CD4-positive, alpha-beta memory T cell (primary cell): ENCODE measurements around the gene GP9. TPM values are rescaled to one million over a fixed set of nuclear protein-coding genes. Genes with fewer than 3 reads are reported as not detected.

Source experiments
- CTCF ChIA-PET: fragments of 350-600 bp; sonication (Branson Sonifier 250); formaldehyde crosslinking; loops from one replicate; lab custom pipeline; 2021; ENCODE audit warnings: inconsistent platforms; ENCODE audit not compliant: partially characterized antibody; lab: Charles Lee
- POLR2A ChIA-PET: fragments of 350-600 bp; sonication (Branson Sonifier 250); formaldehyde crosslinking; loops from one replicate; lab custom pipeline; 2021; ENCODE audit not compliant: partially characterized antibody; lab: Charles Lee
- DNase-seq, 5 donors: peaks; one replicate each; pipeline versions ENCODE4 v3.0.0 to v3.0.0-alpha.2; 2020 to 2022; ENCODE audit warnings: mixed read lengths in 1 of 5
- H3K27ac ChIP-seq: one replicate; pipeline ENCODE4 v1.7.0; 2013; ENCODE audit warnings: low read depth, low read length
- H3K27me3 ChIP-seq: 2 replicates; pipeline ENCODE4 v1.7.0; 2013; ENCODE audit warnings: mild to moderate bottlenecking, low read length, moderate library complexity; ENCODE audit not compliant: insufficient read depth
- H3K36me3 ChIP-seq: 2 replicates; pipeline ENCODE4 v1.7.0; 2013; ENCODE audit warnings: mild to moderate bottlenecking, low read length, moderate library complexity; ENCODE audit not compliant: insufficient read depth
- H3K4me1 ChIP-seq: 2 replicates; pipeline ENCODE4 v1.7.0; 2013; ENCODE audit warnings: mild to moderate bottlenecking, low read length, moderate library complexity; ENCODE audit not compliant: insufficient read depth
- H3K4me3 ChIP-seq, 2 donors: one replicate each; pipeline ENCODE4 v1.7.0; 2013; ENCODE audit warnings: low read length in 2 of 2, mild to moderate bottlenecking in 1 of 2
- H3K9me3 ChIP-seq, 2 donors: one replicate each; pipeline ENCODE4 v1.7.0; 2013; ENCODE audit warnings: low read length in 2 of 2, control low read depth in 1 of 2; ENCODE audit not compliant: control insufficient read depth in 1 of 2
- H3K27ac Mint-ChIP-seq, 7 donors: one replicate each; pipeline ENCODE4 v1.8.0; 2020 to 2021; ENCODE audit warnings: mixed read lengths in 7 of 7, mild to moderate bottlenecking in 6 of 7, inconsistent platforms in 3 of 7, moderate library complexity in 3 of 7
- H3K27me3 Mint-ChIP-seq, 2 donors: one replicate each; pipeline ENCODE4 v1.8.0; 2020 to 2021; ENCODE audit warnings: mixed read lengths in 2 of 2
- H3K36me3 Mint-ChIP-seq, 2 donors: one replicate each; pipeline ENCODE4 v1.8.0; 2020 to 2021; ENCODE audit warnings: mixed read lengths in 2 of 2, inconsistent platforms in 1 of 2, mild to moderate bottlenecking in 1 of 2
- H3K4me1 Mint-ChIP-seq, 4 donors: one replicate each; pipeline ENCODE4 v1.8.0; 2020 to 2021; ENCODE audit warnings: mixed read lengths in 4 of 4, mild to moderate bottlenecking in 1 of 4
- H3K4me3 Mint-ChIP-seq, 8 donors: one replicate each; pipeline ENCODE4 v1.8.0; 2020 to 2021; ENCODE audit warnings: mixed read lengths in 8 of 8, mild to moderate bottlenecking in 7 of 8, moderate library complexity in 6 of 8, inconsistent platforms in 3 of 8
- H3K9me3 Mint-ChIP-seq, 8 donors: one replicate each; pipeline ENCODE4 v1.8.0; 2020 to 2021; ENCODE audit warnings: mixed read lengths in 8 of 8, mild to moderate bottlenecking in 5 of 8, inconsistent platforms in 3 of 8, moderate library complexity in 1 of 8
- intact Hi-C: fragments of 100-400 bp; cut with micrococcal nuclease; formaldehyde crosslinking; loops from one replicate; pipeline ENCODE4 v1.15.1; 2023
- polyA plus RNA-seq, 2 donors: library from polyadenylated mRNA; unstranded; fragments of 300-500 nt; fragmentation: Illumina TruSeq; gene quantifications; one replicate each; pipeline ENCODE4 v1.2.3, GENCODE V29; 2021
- total RNA-seq, 2 experiments: library from RNA; stranded (reverse); gene quantifications; one replicate each; pipeline ENCODE4 v1.2.3, GENCODE V29; 2021

Gene GP9
- total and polyA plus RNA-seq, 4 experiments from 2014 or later: not detected

- H3K9me3 ChIP-seq: no peaks in the 10 kb centered on the region
- no peak overlapping the region for H3K4me3 ChIP-seq
- Mint-ChIP-seq H3K9me3 (peaks cover 0 to 3% (median 0%) of the 10 kb centered on the region in 8 donors), H3K27ac (no peak overlapping the region), H3K27me3 (peaks cover 11 to 13% of the 10 kb centered on the region in 2 donors), H3K4me1 (peaks cover 3 to 21% (median 10%) of the 10 kb centered on the region in 4 donors), H3K4me3 (no peak overlapping the region), H3K36me3 (no peaks in the 10 kb centered on the region)
- no peak for DNase-seq
- H3K27ac ChIP-seq: no peak overlapping the region
- intact Hi-C loops: no loop called here
- CTCF ChIA-PET: interaction anchor here (1.0 to 3.6 kb wide), 2 partner anchors 15 to 21 kb away, joined by 4 to 20 read pairs; no protein-coding TSS in a partner anchor
- H3K4me1 ChIP-seq: peaks cover 9% of the 10 kb centered on the region
- H3K27me3 ChIP-seq: peaks cover 7% of the 10 kb centered on the region
- POLR2A ChIA-PET: interaction anchor here (1.9 kb wide), 1 partner anchor 21 kb away, joined by 6 read pairs; no protein-coding TSS in a partner anchor
- no peaks in the 10 kb centered on the region for H3K36me3 ChIP-seq
Observed at GRCh38 chr3:129038121-129038855, 22.3 kb upstream of the GP9 start.

- intact Hi-C loops: no loop called here
- POLR2A ChIA-PET: interaction anchor here (1.7 kb wide), 1 partner anchor 14 kb away, joined by 4 read pairs; no protein-coding TSS in a partner anchor
- H3K36me3 ChIP-seq: no peaks in the 10 kb centered on the region
- H3K4me3 ChIP-seq: no peak overlapping the region
- no peak overlapping the region for H3K4me3 Mint-ChIP-seq
- peaks cover 3 to 21% (median 10%) of the 10 kb centered on the region in 4 donors for H3K4me1 Mint-ChIP-seq
- peaks cover 9% of the 10 kb centered on the region for H3K4me1 ChIP-seq
- no peaks in the 10 kb centered on the region for H3K9me3 ChIP-seq
- no peak overlapping the region for H3K27ac ChIP-seq
- CTCF ChIA-PET: interaction anchor here (0.9 to 4.8 kb wide), 2 partner anchors 13 kb away, joined by 3 to 32 read pairs; no protein-coding TSS in a partner anchor
- no peak for DNase-seq
- no peaks in the 10 kb centered on the region for H3K36me3 Mint-ChIP-seq
- H3K27me3 ChIP-seq: peaks cover 7% of the 10 kb centered on the region
- peak overlapping the region in 1 of 7 donors; percentile 12 for H3K27ac Mint-ChIP-seq
- H3K9me3 Mint-ChIP-seq: peaks cover 0 to 5% (median 0%) of the 10 kb centered on the region in 8 donors
- peaks cover 11 to 17% of the 10 kb centered on the region in 2 donors for H3K27me3 Mint-ChIP-seq
Observed at GRCh38 chr3:129039271-129040038, 21.1 kb upstream of the GP9 start.

DNA sequence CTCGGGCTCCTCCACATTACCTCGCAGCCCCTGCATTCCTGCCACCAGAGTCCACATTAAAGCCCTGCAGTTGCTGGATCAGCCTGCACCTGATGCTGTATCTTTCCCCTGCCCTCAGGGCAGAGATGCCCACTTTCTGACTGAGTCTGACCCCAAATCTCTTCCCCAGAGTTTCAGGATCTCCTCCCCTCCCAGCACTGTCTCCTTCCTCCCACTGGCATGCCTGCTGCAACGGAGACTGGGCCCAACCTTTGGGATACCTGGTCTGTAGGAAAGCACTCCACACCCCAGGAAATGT, 20.6 kb upstream of the GP9 start:
- Histone ChIP-seq H3K27me3 (peaks cover 7% of the 10 kb centered on the region), H3K4me1 (peaks cover 9% of the 10 kb centered on the region), H3K36me3 (no peaks in the 10 kb centered on the region), H3K27ac (no peak overlapping the region), H3K4me3 (no peak overlapping the region), H3K9me3 (no peaks in the 10 kb centered on the region)
- DNase-seq: no peak
- peaks cover 0 to 5% (median 0%) of the 10 kb centered on the region in 8 donors for H3K9me3 Mint-ChIP-seq
- peaks cover 3 to 21% (median 10%) of the 10 kb centered on the region in 4 donors for H3K4me1 Mint-ChIP-seq
- H3K4me3 Mint-ChIP-seq: no peak overlapping the region
- H3K27ac Mint-ChIP-seq: peak overlapping the region in 2 of 7 donors; percentile 12 to 64
- H3K36me3 Mint-ChIP-seq: no peaks in the 10 kb centered on the region
- intact Hi-C loops: no loop called here
- POLR2A ChIA-PET: interaction anchor here (1.7 kb wide), 1 partner anchor 13 kb away, joined by 4 read pairs; no protein-coding TSS in a partner anchor
- peaks cover 11 to 17% of the 10 kb centered on the region in 2 donors for H3K27me3 Mint-ChIP-seq
- CTCF ChIA-PET: interaction anchor here (1.9 to 4.8 kb wide), 2 partner anchors 12 kb away, joined by 6 to 32 read pairs; no protein-coding TSS in a partner anchor

DNA sequence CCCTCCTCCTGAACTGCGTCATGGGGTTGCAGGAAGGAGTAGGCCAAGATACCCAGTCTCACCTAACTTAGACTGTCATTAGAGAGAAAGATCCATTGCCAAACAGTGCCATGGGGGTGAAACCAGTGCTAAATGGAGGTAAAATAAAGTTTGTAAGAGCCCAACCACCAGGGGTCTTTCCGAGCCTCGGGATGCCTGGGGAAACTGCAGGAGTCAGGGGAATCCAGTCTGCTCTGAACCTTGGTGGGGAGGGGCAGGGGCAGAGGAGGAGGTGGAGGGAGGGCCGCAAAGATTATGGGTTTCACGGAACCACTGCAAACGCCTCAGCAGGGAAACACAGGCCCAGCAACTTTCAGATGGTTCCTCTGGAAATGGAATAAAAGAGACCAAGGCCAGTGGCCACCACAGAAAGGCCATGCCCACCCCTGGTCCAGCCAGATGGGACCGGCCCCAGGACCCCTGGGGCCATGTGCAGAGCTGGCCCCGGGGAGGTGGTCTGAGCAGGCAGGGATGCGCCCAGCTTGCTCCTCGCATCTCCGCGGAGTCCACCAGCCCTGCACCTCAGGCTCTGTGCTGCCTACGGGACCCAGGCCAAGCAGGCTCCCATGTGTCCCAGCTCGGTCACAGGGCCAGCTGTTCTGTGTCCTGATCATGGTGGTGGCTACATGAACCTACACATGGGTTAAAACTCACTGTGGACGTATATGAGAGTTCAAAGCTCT, 19.8 kb upstream of the GP9 start:
- H3K4me3 Mint-ChIP-seq: no peak overlapping the region
- H3K27me3 Mint-ChIP-seq: peaks cover 11 to 17% of the 10 kb centered on the region in 2 donors
- H3K27me3 ChIP-seq: peaks cover 7% of the 10 kb centered on the region
- ChIA-PET CTCF (interaction anchor here (1.9 to 4.8 kb wide), 2 partner anchors 12 to 13 kb away, joined by 6 to 32 read pairs; no protein-coding TSS in a partner anchor), POLR2A (interaction anchor here (1.7 kb wide), 1 partner anchor 13 kb away, joined by 4 read pairs; no protein-coding TSS in a partner anchor)
- H3K9me3 ChIP-seq: no peaks in the 10 kb centered on the region
- intact Hi-C loops: no loop called here
- no peaks in the 10 kb centered on the region for H3K36me3 Mint-ChIP-seq
- H3K4me1 Mint-ChIP-seq: peaks cover 3 to 13% (median 4%) of the 10 kb centered on the region in 4 donors
- peaks cover 10% of the 10 kb centered on the region for H3K4me1 ChIP-seq
- H3K27ac ChIP-seq: no peak overlapping the region
- no peak overlapping the region for H3K4me3 ChIP-seq
- H3K36me3 ChIP-seq: no peaks in the 10 kb centered on the region
- H3K27ac Mint-ChIP-seq: no peak overlapping the region
- H3K9me3 Mint-ChIP-seq: peaks cover 0 to 5% (median 0%) of the 10 kb centered on the region in 8 donors
- DNase-seq: no peak

GRCh38 chr3:129045675-129046036, 14.9 kb upstream of the GP9 start:
- peak overlapping the region; percentile 29 to 72 (median 52) for H3K4me3 Mint-ChIP-seq
- peaks cover 0 to 2% (median under 1%) of the 10 kb centered on the region in 4 donors for H3K4me1 Mint-ChIP-seq
- Histone ChIP-seq H3K4me3 (peak overlapping the region; percentile 17 to 26), H3K27me3 (no peaks in the 10 kb centered on the region), H3K36me3 (no peaks in the 10 kb centered on the region), H3K27ac (no peak overlapping the region), H3K9me3 (no peaks in the 10 kb centered on the region), H3K4me1 (peaks cover 5% of the 10 kb centered on the region)
- no peak overlapping the region for H3K27ac Mint-ChIP-seq
- DNase-seq: peak in 4 of 5 donors; percentile 22 to 34 (median 30)
- peaks cover 3 to 11% (median 5%) of the 10 kb centered on the region in 8 donors for H3K9me3 Mint-ChIP-seq
- intact Hi-C loops: no loop called here
- ChIA-PET CTCF (interaction anchor here (0.8 to 1.3 kb wide), 4 partner anchors 11 to 75 kb away, joined by 3 to 5 read pairs (median 3); no protein-coding TSS in a partner anchor), POLR2A (no interaction called here)
- H3K36me3 Mint-ChIP-seq: peaks cover 0 to 4% of the 10 kb centered on the region in 2 donors
- H3K27me3 Mint-ChIP-seq: peaks cover 4 to 12% of the 10 kb centered on the region in 2 donors

DNA sequence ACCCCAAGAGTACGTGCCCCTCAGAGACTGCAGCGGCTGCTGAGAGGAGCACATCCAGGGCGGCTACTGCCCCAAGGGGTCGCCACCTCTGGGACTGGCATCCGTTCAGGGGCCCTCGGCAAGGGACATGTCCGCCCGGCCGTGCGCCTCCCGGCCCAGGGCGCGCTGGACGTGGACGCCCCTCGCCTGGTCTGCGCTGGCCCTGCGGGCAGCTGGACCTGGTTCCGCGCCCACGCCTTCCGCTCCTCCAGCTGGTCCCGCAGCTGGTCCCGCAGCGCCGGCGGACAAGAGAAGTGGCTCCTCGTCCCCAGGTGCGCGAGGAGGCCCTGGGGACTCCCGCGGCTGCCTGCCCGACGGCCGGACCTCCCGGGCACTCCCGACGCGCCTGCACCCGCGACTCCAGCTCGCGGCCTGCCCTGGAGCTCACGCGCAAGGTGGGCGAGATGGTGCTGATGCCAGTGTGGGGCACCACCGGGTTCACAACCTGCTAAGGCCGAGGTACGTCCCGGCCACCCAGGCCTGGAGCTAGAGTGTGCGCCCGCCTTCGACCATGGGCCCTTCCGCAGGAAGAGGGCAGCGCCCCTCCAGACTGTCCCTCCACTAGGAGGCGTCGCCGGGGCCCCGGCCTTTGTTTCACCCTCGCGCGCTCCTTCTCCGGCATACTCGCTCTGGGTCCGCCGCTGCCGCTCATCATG, 14.4 kb upstream of the GP9 start:
- H3K4me1 Mint-ChIP-seq: peaks cover 0 to 2% (median under 1%) of the 10 kb centered on the region in 4 donors
- ChIA-PET CTCF (interaction anchor here (0.8 to 1.3 kb wide), 2 partner anchors 19 to 73 kb away, joined by 3 to 5 read pairs; no protein-coding TSS in a partner anchor), POLR2A (interaction anchor here (0.9 kb wide), 1 partner anchor 203 kb away, joined by 4 read pairs; the partner anchor contains the start of gene COPG1)
- H3K4me3 Mint-ChIP-seq: peak overlapping the region in 2 of 8 donors; percentile 48
- no peak for DNase-seq
- H3K9me3 Mint-ChIP-seq: peaks cover 3 to 11% (median 5%) of the 10 kb centered on the region in 8 donors
- H3K27ac Mint-ChIP-seq: no peak overlapping the region
- peaks cover 0 to 4% of the 10 kb centered on the region in 2 donors for H3K36me3 Mint-ChIP-seq
- Histone ChIP-seq H3K9me3 (no peaks in the 10 kb centered on the region), H3K27me3 (no peaks in the 10 kb centered on the region), H3K36me3 (no peaks in the 10 kb centered on the region), H3K27ac (no peak overlapping the region), H3K4me1 (peaks cover 5% of the 10 kb centered on the region), H3K4me3 (peak overlapping the region in 1 of 2 donors; percentile 26)
- intact Hi-C loops: no loop called here
- peaks cover 4 to 12% of the 10 kb centered on the region in 2 donors for H3K27me3 Mint-ChIP-seq
